CD4-positive, alpha-beta T cell treated with Interleukin-4 for 1 hour (primary cell): ENCODE measurements around the gene MRPL27.
"Not testable (repeated sequence)": the region's sequence is repeated elsewhere in the genome, so short reads cannot be mapped to it uniquely, and the experiment has no call there.

Experiments used
- DNase-seq, 2 donors: peaks; one replicate each; pipeline ENCODE4 v3.0.0-alpha.2; 2020 to 2022

The MRPL27 gene

DNA sequence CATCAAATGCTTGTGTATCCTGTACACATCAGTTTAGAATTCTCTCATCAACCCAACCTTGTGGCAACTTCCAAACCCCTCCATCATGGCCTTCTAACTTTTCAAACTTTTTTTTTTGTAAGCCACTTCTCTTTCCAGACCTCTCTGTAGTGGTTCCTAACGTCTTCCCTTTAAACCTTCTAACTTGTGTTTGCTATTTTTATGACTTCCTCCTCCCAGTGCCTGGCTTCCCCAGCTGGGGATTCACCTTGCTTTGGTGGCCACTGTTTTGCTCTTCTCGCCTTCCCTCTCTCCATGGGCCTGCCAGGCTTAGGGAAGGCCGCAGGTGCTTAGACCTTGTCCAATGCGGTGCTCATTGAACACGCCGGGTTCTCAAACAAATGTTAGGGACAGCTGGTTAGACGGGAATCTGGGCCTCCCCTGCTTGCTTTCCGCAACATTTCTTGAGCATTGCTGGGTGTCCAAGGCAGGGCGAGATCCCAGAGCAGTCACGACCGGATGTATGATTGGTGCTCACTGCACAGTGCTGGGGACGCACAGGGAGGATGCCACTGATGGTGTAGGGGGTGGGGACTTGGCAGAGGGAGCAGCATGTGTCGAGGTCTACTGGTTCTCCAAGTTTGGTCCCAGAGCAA is 28.1 kb downstream of the MRPL27 start:
- no peak for DNase-seq

DNA sequence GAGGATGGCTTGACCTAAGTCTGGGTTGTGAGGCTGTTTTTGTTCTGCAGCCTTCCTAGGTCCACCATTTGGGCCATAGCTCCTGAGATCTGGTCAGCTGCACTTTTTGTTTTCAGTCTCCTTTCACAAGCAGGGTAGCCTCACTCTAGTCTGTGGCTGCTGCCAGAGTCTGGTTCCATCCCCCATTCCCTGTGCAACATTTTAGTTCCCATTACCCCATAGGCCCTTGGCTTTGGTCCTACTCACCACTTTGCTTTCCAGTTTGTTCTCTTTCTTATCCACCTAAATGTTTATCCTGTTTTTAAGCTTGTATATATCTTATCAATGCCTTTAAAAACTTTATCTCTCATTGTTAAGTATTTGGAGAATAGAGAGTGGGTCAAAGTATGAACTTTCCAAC is 33.6 kb downstream of the MRPL27 start:
- no peak for DNase-seq

DNA sequence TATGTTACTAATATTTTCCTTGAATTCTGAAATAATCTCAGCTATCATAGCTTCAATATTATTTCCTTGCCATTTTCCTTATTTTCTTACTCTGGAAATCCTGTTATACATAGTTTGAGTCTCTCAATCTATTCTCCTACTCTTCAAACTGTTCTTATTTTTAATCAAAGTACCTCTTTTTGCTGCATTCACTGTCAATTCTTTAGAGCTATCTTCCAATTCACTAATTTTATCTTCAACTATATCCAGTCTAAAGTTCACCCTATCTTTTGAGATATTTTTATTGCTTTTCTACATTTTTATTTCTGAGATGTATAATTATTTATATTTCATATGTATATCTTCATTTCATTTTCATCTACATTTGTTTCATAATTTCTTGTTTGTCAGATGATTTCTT is 34.3 kb downstream of the MRPL27 start:
- DNase-seq: no peak

DNA sequence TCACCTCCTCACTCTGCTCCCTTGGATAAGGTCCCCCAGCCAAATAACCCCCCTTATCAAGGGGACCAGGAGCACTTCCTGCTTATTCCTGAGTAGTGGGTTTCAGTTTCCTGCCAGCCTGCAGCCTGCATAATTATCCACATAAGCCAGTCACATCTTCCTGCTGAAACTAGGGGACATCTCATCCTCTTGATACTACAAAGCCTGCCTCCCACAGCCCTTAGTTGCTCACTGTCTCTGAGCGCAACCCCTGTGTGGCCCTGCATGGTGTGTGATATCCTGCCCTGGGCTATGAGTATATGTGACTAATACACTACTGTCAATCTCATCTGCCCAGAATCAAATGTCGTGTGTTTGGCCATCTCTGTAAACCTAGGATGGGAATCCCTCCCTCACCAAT is 35.0 kb downstream of the MRPL27 start:
- no peak for DNase-seq

DNA sequence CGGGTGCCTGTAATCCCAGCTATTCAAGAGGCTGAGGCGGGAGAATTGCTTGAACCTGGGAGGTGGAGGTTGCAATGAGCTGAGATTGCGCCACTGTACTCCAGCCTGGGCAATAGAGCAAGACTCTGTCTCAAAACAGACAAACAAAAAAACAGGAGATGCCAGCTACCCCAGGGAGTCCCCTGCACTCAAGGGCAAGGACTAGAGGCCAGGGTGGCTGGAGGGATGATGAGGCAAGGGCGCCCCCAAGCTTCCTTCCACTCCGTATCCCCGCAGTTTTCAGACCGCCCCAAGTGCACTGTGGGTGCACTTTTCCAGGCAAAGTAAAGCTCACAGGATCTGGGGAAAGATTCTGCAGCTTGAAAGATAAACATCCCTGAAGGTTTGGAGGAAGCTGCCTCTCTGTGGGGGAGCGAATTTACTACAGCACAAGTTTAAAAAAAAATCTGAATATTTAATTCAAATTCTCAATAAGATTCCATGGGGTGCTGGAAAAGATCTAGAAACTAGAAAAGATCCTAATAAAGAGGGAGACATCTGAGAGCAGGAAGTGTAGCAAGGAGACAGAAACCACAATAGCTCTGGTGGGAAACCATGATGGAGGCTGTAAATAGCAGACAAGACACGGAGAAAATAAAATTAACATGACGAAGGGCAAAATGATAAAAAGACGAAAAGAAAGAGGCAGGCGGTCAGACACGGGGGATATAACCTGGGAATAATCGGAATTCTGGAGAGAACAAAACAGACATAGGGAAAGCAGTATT is 39.5 kb downstream of the MRPL27 start:
- not testable (repeated sequence) for DNase-seq

DNA sequence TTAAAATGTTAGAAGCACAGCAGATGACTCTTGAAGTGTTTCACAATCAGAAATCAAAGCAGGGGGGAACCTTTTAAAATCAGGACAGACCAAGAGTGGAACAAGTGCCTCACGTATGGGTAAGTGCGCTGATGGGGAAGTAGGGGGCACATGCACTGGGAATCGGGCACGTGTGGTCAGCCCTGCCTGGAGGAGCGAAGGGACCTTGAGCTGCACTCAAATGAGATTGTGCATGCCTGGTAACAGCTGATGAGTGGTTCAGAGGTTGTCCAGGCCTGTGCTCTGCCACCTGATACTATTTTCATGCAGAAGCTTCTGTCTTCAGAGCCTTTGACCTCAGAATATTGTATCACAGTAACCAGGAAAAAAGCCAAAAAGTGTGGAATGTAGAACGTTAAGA is 40.8 kb downstream of the MRPL27 start:
- DNase-seq: no peak

DNA sequence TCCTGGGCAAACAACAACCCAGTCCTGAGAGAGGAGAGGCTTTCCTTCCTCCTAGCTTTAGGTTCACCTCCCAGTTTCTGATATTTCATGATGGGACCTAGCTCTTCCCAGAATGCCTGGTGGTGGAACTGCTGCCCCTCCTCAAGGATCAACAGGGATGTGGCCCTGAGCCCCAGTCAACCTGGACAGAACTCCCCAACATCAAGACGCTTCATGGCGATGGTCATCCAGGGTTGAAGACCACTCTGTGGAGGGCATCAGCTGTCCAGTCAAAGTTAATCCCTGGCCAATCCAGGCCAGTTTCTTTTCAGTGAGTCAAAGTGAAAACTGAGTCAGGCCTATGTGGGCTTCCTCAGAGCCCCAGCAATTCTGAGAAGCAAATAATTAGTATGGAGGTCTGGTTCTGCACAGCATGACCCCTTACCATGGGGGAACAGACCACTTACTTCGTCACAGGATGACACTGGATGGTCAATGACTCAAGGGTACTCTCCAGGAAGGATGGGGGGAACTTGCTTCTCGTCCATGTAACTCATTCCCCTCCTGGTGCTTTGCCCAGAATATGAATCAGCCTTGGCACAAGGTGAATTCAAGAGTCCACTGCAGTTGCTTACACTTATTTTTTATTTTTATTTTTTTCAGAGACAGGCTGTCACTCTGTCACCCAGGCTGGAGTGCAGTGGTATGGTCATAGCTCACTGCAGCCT is 41.7 kb downstream of the MRPL27 start:
- DNase-seq: no peak

DNA sequence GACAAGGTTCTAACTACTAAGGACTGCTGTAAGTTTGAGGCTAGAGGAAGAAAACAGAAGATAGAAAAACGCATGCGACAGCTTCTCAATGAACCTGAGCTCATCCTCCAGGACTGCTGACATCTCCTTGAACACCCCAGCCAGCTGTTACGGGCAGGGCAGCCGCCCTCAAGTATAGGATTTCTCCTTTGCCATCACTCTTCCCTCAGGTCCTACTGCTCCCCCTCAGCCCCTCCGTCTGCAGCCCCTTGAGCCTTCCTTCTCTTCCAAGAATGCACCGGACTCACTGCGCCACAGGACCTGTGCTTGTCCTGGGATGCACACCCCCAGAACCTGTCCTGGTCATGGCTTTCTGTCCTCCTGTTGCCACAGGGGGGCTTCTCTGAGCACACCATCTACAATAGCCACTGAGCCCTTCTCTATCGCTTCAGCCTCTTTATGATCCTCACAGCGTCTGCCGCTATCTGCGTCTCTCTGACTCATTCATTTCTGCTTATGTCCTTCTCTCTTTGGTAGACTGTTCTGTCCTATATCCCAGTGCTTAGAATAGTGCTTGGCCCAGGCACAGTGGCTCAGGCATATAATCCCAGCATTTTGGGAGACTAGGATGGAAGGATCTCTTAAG is 42.7 kb downstream of the MRPL27 start:
- no peak for DNase-seq

DNA sequence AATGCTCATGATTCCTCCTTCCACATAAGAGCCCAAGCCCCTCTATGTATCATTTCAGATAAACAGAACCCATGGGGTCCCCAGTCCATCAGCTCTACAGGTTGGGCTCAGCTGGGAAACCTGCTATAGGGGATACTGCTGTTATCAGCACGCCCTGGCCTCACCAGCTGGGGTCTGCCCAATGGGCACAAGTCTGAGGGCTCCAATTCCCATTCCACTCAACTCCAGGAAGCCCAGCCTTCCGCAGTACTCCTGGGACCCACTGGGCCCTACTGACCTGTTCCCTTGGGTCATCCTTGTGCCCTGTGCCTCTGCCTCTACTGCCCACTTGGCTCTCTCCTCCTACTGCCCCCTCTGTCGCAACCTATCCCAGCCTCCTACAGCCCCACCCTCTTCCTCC is 43.3 kb downstream of the MRPL27 start:
- no peak for DNase-seq

DNA sequence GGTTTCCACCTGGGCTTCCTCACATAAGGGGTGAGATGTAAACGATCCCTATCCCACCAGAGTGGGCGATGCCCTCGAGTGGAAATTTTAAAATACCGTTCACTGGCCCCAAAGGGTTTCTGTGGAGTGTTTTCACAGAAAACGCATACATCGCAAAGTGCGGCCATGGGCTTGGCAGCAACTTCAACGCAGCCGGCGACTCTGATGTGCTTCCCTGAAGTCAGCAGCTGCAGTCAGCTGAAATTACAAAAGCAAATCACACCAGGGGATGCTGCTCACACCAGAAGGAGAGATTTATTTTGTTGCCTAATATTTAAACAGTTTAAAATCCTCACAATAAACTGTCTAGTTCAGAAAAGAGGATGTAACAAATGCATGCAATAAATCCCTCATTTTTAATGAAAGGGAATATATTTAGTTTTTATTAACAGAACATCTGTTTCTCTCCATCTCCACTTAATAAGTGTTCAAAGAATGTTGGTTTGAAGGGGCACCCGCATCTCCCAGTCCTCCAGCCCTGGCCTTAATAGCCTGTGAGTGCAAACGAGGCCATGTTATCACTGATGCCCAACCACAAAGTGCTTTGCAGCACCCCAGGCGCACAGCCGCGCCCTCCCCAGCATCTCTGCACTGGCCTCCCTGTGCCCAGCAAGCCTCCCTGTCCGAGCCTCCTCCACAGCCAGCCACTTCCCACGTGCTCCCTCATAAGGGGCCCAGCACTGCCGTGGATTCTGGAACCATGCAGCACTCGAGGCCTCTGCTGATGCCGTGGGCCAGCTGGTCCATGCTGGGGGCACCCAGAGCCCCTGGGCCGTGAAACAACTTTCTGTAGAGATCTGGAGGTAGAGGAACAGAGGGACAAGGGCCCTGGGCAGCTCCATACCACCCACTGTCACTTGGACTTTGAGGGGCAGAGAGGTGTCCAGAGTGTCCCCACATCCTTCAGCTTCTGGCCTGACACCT is 44.3 kb downstream of the MRPL27 start:
- no peak for DNase-seq

DNA sequence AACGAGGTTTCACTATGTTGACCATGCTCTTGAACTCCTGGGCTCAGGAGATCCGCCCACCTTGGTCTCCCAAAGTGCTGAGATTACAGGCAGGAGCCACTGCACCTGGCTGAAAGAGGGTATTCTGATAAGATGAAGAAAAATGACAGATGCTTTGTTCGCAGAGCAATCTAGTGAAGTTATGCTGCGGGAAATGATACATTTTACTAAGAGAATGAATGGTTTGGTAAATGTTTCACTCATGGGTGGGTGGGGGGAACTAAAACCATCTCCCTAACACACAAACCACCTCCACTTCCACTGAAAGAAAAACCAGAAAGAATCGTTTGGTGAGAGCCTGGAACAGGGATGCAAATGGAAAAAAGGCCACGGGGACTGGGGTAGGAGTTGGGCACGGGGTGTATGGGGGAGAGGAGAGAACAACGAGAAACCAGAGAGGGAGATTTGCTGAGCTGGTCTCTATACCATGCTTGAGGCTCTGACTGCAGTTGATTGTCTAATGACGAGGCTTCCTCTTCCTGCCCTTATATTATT is 46.1 kb downstream of the MRPL27 start:
- no peak for DNase-seq

DNA sequence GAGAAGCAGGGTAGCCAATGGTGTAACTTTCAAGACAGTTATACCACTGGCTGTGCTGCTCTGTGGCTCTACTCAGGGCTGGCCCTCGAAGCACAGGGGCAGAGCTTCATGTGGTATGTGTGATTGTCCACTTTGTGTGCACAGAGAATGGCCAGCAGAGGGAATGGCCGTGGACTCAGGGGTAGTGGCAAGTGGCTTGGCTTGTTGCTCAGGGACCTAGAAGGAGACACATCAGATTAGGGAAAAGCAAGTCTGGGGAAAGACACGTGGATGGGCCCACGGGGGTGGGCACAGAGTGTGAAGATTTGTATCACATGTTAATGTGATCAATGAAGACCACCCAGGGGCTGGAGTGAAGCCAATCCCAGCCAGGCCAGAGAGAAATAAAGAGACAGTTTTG is 47.1 kb downstream of the MRPL27 start:
- no peak for DNase-seq

DNA sequence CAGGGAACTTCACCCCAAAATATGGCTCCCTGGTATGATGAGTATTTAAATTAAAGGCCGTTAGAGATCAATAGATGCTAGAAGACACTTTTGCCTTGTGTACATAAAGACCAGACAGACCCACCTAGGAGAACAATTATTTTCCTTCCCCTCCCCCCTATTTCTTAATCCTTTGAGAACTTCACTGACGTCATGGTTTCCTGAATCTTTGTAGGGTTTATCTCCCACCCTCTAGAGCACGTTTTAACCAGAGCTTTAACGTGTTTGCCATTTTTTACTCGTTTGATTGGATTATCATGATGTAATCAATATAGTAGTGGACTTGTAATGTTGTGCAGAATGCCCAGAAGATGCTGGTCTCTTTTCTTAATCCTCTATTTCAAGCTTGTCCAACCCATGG is 49.9 kb downstream of the MRPL27 start:
- no peak for DNase-seq

DNA sequence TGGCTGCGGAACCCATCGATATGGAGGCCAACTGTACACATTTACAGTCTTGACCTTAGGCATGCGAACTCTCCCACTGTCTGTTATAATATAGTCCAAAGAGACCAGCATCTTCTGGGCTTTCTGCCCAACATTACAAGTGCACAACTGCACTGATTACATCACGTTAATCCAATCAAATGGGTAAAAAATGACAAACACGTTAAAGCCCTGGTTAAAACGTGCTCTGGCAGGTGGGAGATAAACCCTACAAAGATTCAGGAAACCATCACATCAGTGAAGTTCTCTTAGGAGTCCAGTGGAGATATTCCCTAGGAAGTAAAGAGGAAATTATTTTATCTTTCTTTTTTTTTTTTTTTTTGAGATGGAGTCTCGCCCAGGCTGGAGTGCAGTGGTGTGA is 50.7 kb downstream of the MRPL27 start:
- no peak for DNase-seq

DNA sequence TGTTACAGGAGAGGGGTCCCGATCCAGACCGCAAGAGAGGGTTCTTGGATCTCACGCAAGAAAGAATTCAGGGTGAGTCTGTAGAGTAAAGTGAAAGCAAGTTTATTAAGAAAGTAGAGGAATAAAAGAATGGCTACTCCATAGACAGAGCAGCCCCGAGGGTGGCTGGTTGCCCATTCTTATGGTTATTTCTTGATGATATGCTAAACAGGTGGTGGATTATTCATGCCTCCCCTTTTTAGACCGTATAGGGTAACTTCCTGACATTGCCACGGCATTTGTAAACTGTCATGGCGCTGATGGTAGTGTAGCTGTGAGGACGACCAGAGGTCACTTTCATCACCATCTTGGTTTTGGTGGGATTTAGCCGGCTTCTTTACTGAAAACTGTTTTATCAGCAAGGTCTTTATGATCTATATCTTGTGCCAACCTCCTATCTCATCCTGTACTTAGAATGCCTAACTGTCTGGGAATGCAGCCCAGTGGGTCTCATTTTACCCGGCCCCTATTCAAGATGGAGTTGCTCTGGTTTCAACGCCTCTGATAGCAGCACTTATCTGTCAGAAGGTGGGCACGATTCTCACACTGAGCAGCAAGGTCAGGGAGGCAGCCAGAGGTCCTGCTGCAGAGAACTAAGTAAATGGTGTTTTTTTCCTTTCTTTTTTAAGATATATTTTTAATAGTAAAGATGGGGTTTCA is 53.5 kb downstream of the MRPL27 start:
- no peak for DNase-seq

DNA sequence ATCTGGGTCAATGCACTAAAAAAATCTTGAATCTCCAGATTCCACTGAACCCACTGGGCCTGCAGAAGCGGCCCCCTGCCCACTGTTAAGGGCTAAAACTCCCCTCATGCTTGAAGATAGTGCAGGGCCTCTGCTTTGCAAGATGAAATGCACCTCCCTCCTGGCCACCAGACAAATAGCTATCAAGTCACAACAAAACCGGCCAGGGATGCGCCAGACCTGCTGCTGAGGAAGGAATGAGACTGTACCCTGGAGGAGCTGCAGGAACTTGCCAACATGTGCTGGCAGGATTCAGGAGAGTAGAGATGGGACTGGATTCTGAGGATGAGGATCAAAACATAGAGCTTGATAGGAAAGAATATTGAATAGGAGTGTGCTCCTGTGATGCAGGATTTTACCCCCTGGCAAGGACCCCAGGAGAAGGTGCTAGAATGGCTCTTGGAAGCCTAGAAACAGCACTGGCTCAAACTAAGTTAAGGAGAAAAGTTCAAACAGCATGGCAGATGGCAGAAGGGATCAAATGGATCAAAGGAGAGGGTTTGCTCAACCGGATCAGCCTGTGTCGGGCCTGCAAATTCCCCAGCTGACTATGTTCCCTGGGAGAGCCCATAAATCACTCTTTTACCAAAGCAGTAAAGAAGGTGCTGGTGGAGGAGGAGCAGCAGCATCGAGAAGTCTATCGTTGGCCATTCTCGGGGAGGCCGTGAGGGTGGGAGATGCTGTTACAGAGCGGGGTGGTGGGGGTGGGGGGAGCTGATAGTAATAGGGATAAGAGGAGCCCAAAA is 54.3 kb downstream of the MRPL27 start:
- no peak for DNase-seq
